ENCODE data around the gene PSD2.

- TF ChIP-seq EP300 (IDR thresholded peaks at IDR 0.05) (no peak), POLR2AphosphoS5 (IDR thresholded peaks at IDR 0.05) (no peak), CTCF (IDR thresholded peaks at IDR 0.05) (no peak)
Measured at GRCh38 chr5:139799359-139799758, 3.8 kb downstream of the PSD2 start.

All from sigmoid colon (tissue), 4 donors.